GM18511 (cell line): Measurements from ENCODE around the gene FAT1.

ENCODE experiments used
- ATAC-seq: cut with Tn5 transposase; IDR thresholded peaks from one replicate; pipeline ENCODE4 v1.9.1; 2021; ENCODE audit warnings: mild to moderate bottlenecking, moderate library complexity; ENCODE audit not compliant: unreplicated experiment

The FAT1 gene

GRCh38 chr4:186726426-186727168 lies 2.9 kb upstream of the FAT1 start:
- ATAC-seq: no peak

GRCh38 chr4:186725469-186726425 lies 2.1 kb upstream of the FAT1 start:
- no peak for ATAC-seq

- no peak for ATAC-seq
These were observed 1.3 kb upstream of the FAT1 start for GRCh38 chr4:186724864-186725468.

GRCh38 chr4:186724058-186724863 lies 605 bp upstream of the FAT1 start:
- ATAC-seq: no peak

GRCh38 chr4:186722796-186723291 lies 812 bp downstream of the FAT1 start:
- ATAC-seq: no peak

- ATAC-seq: no peak
These were observed 3.5 kb downstream of the FAT1 start for GRCh38 chr4:186719925-186720694.

- no peak for ATAC-seq
These were observed 6.1 kb downstream of the FAT1 start for GRCh38 chr4:186717556-186717955.

GRCh38 chr4:186715077-186715476 lies 8.6 kb downstream of the FAT1 start:
- no peak for ATAC-seq

GRCh38 chr4:186714006-186714675 lies 9.5 kb downstream of the FAT1 start:
- no peak for ATAC-seq

GRCh38 chr4:186712690-186713089 lies 11.0 kb downstream of the FAT1 start:
- ATAC-seq: no peak

- ATAC-seq: no peak
These were observed 13.0 kb downstream of the FAT1 start for GRCh38 chr4:186710521-186711119.

- ATAC-seq: no peak
These were observed 14.1 kb downstream of the FAT1 start for GRCh38 chr4:186709517-186709916.

- no peak for ATAC-seq
These were observed 15.1 kb downstream of the FAT1 start for GRCh38 chr4:186708554-186708953.

GRCh38 chr4:186707996-186708395 lies 15.7 kb downstream of the FAT1 start:
- ATAC-seq: no peak

- no peak for ATAC-seq
These were observed 16.1 kb downstream of the FAT1 start for GRCh38 chr4:186707574-186707973.

- no peak for ATAC-seq
These were observed 19.6 kb downstream of the FAT1 start for GRCh38 chr4:186704057-186704456.

GRCh38 chr4:186703510-186703909 lies 20.1 kb downstream of the FAT1 start:
- ATAC-seq: no peak

GRCh38 chr4:186702940-186703339 lies 20.7 kb downstream of the FAT1 start:
- ATAC-seq: no peak

GRCh38 chr4:186702297-186702696 lies 21.4 kb downstream of the FAT1 start:
- no peak for ATAC-seq
